HG02759 (cell line): ENCODE data around the gene FMC1.
A peak's percentile ranks its signal among the peaks of the same experiment; 100 is the strongest.
"Not testable (repeated sequence)": the region's sequence is repeated elsewhere in the genome, so short reads cannot be mapped to it uniquely, and the experiment has no call there.

Source experiments
- ATAC-seq: cut with Tn5 transposase; IDR thresholded peaks from one replicate; pipeline ENCODE4 v1.9.1; 2021; ENCODE audit warnings: mild to moderate bottlenecking, moderate library complexity; ENCODE audit not compliant: unreplicated experiment

Gene FMC1

GRCh38 chr7:139340037-139340807, 915 bp upstream of the FMC1 start:
- ATAC-seq, result peak; percentile 85

DNA sequence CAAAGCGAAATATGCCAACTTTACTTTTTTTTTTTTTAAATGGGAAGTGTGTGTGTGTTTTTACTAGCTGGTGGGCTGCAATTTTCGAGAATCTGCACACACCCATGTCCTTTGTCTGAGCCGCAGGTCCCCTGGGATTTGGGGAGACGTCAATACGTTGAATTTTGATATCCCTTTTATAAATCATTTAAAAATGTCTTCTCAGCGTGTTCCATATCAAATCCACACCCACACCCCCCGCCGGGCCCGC, 404 bp upstream of the FMC1 start:
- ATAC-seq, result peak; percentile 3

GRCh38 chr7:139341776-139342226, 664 bp downstream of the FMC1 start:
- no peak for ATAC-seq

GRCh38 chr7:139345042-139345441, 3.9 kb downstream of the FMC1 start:
- no peak for ATAC-seq

DNA sequence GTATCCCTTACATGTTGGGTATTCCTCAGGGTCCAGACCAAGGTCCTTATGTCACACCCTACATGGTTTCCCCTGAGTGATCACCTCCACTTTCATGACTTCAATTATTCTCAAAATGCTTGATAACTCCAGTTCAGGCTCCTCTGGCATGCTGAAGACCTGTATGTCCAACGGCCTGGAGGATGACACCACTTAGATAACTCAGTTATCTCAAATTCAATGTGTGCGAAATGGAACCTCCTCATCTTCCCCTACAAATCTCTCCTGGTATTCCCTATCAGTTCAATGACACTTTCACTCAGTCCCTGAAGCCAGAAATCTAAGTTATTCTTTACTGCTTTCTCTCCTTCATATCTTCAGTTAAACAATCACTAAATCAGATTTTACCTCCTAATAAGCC, 9.9 kb downstream of the FMC1 start:
- no peak for ATAC-seq

GRCh38 chr7:139354729-139355128, 13.6 kb downstream of the FMC1 start:
- no peak for ATAC-seq

DNA sequence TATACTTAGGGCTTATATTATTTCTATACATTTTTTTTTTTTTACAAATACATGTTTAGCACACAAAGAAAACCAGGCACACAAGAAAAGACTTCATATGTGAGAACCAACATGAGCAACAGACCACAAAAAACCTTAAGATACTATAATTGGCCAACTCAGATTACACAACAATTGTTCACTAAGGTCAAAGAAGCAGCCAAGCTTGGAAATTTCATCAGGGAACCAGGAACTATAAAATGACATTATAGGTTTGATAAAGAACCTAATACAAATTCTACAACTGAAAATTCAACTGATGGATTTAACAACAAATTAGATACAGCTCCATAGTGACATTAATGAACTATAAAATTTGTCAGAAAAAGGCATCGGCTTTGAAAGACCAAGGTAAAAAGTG, 14.2 kb downstream of the FMC1 start:
- no peak for ATAC-seq

DNA sequence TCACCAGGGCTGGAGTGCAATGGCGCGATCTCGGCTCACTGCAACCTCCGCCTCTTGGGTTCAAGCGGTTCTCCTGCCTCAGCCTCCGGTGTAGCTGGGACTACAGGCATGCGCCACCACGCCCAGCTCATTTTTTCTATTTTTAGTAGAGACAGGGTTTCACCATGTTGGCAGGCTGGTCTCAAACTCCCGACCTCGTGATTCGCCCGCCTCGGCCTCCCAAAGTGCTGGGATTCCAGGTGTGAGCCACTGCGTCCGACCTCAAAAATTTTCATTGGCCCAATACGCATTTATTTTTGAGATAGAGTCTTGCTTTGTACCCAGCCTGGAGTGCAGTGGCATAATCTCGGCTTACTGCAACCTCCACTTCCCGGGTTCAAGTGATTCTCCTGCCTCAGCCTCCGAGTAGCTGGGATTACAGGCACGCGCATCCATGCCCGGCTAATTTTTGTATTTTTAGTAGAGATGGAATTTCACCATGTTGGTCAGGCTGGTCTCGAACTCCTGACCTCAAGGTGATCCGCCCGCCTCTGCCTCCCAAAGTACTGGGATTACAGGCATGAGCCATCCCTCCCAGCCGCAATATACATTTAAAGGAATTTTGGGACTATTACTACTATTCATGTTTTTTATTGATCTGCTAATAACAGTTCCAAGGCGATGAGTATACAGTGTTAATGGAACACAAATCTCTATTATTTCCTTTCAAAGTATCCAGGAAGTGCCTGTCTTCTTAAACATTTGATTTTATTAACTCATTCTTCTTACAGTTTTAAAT, 16.8 kb downstream of the FMC1 start:
- not testable (repeated sequence) for ATAC-seq

GRCh38 chr7:139358541-139359365, 17.6 kb downstream of the FMC1 start:
- peak; percentile 13 for ATAC-seq

DNA sequence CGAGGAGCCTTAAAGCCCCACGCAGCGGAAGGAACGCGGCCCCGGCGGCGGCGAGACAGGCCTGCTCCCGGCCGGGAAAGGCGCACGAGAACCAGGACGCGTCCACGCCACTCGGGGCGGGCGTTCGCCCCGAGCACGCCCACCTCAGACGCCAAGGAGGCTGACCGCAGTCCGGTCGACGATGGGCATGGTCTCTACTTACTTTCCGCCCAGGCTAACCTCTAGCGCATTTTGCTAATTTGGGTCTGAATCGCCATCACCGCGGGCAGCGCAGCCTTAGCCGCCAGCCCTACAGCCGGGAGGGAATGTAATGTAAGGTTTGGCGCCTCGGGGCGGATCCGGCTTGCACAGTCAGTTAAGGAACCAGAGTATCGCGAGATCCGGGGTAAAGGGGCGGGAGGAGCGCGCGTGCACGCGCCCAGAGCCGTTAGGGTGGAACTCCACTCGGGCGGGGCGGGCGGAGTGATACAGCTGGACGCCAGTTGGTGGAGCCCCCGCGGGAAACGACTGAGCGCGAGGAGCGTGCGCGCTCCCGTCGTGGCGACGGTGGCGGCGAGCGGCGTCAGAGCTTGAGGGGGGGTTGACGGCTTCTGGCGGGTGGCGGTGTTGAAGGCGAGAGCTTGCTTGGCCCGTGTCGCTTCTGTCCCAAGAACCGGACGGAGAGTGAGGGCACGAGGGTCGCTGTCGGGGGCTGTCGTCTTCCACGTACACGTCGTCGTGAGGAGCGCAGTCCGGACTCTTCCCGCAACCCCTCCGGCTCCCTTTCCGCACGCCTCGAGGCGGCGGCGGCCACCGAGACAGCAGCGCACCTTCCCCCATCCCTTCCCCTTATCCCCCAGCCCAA, 18.5 kb downstream of the FMC1 start, which contains the start of gene LUC7L2:
LUC7L2 (plus strand) TSS at position 529 of the 844 bp plus-strand sequence. CDS start 368 bp downstream, outside the sequence.
- ATAC-seq, result peak; percentile 78

DNA sequence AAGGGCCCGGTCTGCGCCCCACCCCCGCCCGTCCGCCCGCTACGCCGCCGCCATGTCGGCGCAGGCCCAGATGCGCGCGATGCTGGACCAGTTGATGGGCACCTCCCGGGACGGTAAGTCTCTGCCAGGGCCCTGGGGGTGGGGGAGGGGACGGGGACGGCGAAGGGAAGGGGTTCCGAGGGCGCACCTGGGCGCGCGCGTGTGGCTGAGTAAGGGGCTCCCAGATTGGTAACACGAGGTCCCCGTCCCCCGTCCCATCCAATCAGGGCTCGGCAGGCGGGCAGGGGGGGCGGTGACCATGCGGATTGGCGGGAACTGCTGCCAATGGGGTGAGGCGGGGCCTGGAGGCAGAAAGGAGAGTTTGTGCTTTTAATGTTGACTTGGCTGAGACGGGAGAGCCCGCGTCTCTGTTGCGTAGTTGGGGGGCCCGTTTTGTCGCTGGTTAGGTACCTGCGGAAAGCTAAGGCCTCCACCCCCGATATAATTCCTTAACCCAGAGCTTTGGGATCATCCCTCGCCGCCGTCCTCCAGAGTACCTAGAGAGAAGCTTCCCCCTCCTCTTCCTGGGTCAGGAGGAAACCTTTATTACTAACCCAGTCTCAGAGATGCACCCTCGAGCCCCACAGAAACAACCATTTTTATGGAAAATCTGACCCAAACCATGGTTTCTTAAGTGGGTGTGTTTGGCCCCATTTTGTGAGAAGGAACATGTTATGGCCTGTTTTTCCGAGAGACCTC, 19.2 kb downstream of the FMC1 start:
- peak; percentile 76 for ATAC-seq

DNA sequence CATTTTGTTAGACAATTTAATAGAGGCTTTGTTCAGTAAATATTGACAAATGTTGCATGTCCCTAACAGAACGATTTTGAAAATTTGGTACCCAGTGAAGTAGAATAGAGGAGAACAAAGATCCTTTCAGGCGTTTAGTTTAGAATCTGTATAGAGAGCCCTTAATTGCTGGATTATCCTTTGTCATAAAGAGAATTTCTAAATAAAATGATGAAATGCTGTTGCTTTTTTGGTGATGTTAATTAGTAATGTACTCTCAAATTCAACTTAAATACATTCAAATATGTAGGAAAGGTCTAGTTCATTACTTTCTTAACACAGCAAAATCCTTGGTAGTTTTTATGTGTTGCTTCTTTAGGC, 19.8 kb downstream of the FMC1 start:
- ATAC-seq, result no peak

GRCh38 chr7:139361523-139361922, 20.4 kb downstream of the FMC1 start:
- ATAC-seq, result no peak

DNA sequence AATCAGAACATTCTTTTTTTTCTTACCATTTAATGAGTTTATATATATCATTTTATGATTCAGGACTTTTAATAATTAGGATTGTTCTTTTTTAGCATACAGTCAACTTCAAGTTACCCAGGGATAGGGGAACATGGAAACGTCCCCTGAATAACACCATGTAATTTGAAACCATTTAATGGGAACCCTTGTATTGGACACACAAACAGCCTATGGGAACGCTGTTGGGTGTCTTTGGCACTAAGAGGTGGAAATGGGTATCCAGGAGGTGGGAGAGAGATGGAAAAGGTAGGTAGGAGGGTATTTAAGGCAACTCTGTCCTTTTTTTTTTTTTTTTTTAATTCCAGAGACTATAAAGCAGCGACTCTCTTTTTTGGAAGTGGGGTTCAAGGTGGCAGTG, 21.2 kb downstream of the FMC1 start:
- no peak for ATAC-seq

DNA sequence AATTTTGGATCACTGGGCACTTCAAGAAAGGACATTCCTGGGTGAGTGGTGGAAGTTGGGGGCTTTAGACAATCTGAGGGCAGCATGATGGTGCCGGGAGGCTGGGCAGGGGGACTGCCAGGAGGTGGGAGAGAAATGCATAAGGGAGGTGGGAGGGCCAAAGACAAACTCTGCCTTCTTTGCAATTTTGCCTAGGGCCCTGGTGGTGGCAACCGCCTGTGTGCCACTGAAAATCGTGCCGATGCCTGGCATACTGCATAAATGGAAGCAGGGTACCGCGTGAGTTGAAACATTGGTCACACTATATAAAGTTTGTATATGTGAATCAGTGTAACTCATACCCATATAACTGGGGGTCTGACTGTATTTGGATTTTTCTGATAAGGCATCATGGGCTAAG, 21.8 kb downstream of the FMC1 start:
- ATAC-seq, result no peak

- ATAC-seq, result no peak
Observed at GRCh38 chr7:139365336-139365735, 24.2 kb downstream of the FMC1 start.

GRCh38 chr7:139366400-139366799, 25.3 kb downstream of the FMC1 start:
- no peak for ATAC-seq

- ATAC-seq, result no peak
Observed at GRCh38 chr7:139367438-139368155, 26.5 kb downstream of the FMC1 start.

DNA sequence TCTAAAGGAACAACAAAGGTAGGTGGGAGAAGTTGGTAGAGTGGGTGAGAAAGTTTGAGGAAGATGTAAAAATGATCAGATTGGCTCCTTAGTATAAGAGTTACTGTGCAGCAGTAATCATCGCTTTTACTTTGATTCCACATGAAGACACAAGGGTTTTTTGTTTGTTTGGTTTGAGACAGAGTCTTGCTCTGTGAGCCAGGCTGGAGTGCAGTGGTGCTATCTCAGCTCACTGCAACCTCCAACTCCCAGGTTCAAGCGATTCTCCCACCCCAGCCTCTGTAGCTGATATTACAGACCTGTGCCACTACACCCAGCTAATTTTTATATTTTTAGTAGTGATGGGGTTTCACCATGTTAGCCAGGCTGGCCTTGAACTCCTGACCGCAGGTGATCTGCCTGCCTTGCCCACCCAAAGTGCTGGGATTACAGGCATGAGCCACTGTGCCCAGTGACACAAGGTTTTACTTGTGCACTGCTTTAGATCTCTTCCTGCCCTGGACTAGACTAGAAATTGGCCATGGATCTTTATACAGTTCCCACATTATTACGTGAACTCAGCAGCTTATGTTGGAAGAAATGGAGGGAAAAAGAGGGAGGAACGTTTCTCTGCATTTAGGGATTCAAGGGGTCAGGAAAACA, 29.3 kb downstream of the FMC1 start:
- no peak for ATAC-seq
